ENCODE data around the gene CDK11A.
A peak's percentile ranks its signal among the peaks of the same experiment; 100 is the strongest.
"Not testable (repeated sequence)": the region's sequence is repeated elsewhere in the genome, so short reads cannot be mapped to it uniquely, and the experiment has no call there.

CDK11A gene

DNA sequence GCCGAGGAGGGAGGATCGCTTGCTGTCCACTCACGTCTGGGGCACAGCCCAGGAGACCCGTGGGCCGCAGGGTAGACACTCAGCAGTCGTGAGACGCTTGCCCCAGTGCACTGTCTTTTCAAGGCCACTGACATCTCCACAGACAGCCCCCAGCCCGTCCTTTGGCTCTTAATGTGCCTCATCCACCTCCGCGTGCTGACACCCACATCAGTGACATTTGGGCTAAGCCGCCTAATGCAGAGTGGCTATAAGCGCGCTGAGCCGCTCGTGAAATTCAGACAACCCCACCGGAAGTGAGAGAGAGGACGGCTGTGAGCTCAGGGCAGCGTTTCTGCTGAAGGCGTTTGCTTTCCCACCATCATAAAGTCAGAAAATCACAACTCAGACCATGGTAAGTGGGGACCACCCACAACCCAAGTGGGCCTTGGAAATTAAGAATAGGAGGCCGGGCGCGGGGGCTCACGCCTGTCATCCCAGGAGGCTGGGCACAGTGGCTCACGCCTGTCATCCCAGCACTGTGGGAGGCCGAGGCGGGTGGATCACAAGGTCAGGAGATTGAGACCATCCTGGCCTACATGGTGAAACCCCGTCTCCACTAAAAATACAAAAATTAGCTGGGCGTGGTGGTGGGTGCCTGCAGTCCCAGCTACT lies 40.0 kb downstream of the CDK11A start:
- DNase-seq (ENCODE audit: low read depth in 2 of 3, low spot score in 1 of 3): no peak

DNA sequence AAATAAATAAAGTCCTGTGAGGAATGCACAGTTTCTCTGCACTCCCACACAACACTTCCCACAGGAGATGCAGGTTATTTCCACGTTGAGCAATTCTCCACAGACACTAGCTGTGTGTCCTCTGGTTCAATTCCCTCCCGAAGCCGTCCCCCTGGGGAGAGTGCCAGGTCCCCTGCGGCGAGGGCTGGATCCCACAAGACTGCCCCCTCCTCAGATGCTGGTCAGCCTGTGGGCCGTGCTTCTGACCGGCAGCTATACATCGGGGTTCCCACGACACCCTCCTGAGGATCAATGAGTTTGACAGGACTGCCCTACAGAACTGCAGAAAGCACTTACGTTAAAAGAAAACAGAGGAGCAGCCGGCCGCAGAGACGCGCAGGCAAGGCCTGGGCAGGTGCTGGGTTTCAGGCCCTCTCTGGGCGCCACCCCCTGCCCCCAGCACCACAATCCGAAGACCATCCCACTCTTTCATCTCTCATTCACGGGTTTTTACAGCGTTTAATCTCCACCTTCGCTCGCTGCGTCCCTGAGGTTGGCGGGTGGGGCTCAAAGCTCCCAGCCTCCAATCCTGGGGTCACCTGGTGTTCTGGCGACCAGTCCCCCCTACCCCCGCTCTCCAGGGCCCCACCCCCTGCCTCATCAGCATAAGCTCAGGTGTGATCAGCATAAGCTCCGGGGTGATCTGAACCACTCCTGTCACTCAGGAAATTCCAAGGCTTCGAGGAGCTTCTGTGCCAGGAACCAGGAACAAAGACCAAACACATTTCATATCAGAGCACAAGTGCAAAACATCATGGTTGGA lies 40.9 kb downstream of the CDK11A start:
- no peak for DNase-seq (ENCODE audit: low read depth in 2 of 3, low spot score in 1 of 3)

DNA sequence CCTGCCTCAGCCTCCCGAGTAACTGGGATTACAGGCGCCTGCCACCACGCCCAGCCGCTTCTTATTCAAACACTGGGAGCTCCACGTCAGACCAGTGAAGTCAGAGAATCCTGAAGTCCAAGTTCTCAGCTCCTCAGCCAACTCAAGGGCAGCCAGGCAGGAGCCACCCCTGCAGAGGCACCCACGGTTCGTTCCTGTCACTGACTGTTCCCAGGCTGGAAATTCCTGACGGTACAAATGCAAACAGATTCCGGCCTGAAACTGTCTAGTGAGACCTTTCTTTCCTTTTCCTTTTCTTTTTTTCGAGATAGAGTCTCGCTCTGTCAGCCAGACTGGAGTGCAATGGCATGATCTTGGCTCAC lies 43.3 kb downstream of the CDK11A start:
- no peak for DNase-seq (ENCODE audit: low read depth in 2 of 3, low spot score in 1 of 3)

DNA sequence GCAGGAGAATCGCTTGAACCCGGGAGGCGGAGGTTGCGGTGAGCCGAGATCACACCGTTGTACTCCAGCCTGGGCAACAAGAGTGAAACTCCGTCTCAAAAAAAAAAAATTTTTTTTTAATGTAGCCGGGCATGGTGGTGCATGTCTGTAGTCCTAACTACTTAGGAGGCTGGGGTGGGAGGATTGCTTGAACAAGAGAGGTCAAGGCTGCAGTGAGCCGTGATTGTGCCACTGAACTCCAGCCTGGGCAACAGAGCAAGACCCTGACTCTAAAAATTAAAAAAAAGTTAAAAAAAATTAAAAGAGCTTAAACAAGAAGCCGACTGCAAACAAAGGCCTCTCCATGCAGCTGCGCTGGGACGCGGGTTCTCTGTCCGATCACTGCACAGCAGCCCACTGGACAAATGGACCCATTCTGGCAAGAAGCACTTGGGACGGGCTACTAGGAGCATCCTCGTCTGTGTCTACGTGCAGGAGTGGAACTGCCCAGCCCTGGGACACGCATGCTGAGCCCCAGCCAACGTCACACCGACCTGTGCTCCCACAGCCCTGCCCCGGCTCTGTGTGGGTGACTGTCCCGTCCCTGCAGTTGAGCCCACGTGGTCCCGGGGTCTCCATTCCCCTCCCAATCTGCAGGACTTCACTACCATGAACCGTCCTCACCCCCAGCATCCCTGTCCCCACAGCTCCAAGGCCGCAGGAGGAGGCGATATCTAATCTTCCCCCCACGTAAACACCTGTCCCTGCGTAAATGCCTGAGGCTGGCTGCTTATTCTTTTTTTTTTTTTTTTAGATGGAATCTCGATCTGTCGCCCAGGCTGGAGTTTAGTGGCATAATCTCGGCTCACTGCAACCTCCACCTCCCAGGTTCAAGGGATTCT lies 43.9 kb downstream of the CDK11A start:
- no peak for DNase-seq (ENCODE audit: low read depth in 2 of 3, low spot score in 1 of 3)

DNA sequence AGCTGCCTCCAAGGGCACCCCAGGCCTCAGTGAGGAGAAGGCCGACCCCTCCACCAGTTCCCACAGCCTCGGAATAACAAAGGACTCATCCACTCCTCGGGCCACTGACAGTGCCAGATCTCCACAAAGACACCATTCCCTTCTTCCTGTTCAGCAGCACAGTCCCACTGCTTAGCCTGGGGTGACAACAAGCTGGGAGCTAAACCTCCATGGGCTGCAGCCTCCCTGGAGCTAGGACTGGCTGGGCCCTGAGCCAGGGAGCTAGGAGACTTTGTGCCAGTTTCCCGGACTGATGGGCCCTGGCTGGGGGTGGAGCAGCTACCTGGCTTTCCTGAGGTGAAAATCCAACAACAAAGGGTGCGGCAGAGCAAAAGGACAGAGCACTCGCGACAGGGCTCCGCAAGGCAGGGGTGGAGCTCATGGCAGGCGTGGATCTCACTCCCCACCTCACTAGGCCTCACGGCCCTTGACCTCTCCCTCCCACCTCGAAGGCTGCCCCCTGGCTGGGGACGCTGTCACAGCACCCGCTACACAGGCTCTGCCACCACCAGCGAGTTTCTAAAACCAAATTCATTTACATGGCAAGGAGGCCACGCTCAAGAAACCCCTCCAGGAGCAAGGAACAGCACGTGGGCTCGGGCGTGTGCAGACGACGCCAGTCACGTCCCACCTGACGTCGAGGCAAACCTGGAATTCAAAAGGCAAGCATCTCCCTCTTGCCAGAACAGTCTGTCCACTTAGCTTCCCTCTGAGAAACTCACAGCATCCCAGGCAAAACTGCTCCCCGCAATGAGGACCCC lies 45.4 kb downstream of the CDK11A start:
- DNase-seq (ENCODE audit: low read depth in 2 of 3, low spot score in 1 of 3): peak in 1 of 3 donors; percentile 52

DNA sequence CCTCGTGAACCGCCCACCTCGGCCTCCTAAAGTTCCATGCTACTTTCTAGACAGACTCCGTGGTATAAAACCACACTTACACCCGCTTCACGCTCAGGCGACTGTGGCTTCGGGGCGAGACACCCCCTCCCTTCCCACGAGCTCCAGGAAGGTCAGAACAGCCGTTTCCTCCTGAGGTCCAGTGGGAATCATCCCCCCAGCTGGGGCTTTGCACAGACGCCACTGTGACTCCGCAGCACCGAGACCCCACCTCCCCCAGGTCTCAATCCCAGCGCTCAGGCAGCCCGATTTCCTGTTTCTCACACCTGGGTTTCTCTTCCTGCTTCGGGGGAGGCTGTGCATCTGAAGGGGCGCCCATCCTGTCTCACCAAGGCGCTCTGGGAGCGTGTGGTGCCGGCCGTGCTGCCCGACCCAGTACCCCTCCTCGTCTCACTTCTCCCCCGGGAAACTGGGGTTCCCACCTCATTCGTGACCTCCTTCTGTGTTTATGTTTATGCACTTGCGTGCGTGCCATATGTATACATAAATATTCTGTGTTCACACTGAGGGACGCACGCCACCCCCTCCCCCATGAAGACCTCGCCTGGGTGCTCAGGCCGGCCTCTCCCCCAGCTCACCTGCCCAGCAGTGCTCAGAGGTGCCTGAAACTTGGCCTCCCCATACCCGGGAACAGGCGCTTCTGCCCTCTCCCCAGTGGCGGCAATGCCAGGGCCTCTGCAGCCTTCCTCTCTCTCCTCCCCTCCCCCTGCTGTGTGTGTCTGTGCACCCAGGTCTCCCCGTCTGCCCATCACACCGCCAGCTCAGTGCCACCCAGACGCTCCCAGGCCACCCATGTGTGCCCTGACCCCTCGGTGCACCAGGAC lies 46.2 kb downstream of the CDK11A start:
- peak in 1 of 3 donors; percentile 18 for DNase-seq (ENCODE audit: low read depth in 2 of 3, low spot score in 1 of 3)

DNA sequence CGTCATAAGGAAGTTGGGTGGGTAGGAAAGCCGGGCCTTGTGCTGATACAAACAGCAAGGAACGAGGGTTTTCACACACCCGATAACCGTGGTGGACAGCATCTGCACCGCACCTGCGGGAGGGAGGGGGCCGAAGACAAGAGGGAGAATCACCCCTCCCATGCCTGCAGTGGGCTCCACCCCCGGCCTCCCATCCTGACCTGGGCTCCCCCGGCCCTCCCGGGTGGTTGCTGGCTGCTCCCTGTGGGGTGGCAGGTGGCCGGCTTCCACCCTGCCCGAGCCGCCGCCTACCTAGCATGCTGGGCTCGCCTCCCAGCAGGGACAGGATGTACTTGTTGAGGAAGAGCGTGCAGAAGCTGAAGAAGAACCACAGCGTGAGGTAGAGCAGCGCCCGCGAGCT lies 48.1 kb downstream of the CDK11A start:
- DNase-seq (ENCODE audit: low read depth in 2 of 3, low spot score in 1 of 3): not testable (repeated sequence)

DNA sequence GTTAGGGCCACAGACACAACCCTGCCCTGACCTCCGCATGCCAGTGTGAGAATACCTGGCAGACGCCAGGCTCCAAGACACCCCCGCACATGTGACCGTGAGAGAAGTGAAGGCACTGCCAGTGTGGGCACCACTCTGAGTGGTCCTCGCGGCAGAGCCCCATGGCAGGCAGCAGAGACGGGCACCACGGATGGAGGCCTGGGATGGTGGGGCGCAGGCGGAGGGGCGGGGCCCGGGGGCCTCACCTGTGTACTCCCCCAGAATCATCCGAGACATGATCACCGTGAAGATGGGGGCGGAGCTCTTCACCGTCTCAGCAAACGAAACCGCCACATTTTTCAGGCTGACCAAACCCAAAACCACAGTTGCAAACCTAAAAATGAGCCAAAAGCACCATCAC lies 48.9 kb downstream of the CDK11A start:
- not testable (repeated sequence) for DNase-seq (ENCODE audit: low read depth in 2 of 3, low spot score in 1 of 3)

DNA sequence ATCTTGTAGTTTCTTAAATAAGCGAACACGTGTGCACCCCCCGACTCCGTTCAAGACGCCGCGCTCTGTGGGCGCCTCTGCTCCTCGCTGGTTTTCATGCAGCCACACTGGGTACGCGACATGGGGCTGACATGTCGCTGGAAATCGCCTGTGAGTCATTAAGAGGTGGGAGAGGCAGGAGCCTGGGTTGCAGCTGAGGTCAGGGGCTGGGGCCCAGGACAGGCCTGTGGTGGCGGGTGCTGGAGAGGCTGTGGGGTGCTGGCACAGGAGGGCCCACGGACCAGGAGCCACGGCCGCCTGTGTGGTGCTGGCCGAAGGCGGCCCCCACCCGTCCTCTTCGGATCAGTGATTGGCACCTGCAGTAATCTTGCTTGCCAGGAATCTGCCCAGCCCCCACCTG lies 49.4 kb downstream of the CDK11A start:
- not testable (repeated sequence) for DNase-seq (ENCODE audit: low read depth in 2 of 3, low spot score in 1 of 3)

DNA sequence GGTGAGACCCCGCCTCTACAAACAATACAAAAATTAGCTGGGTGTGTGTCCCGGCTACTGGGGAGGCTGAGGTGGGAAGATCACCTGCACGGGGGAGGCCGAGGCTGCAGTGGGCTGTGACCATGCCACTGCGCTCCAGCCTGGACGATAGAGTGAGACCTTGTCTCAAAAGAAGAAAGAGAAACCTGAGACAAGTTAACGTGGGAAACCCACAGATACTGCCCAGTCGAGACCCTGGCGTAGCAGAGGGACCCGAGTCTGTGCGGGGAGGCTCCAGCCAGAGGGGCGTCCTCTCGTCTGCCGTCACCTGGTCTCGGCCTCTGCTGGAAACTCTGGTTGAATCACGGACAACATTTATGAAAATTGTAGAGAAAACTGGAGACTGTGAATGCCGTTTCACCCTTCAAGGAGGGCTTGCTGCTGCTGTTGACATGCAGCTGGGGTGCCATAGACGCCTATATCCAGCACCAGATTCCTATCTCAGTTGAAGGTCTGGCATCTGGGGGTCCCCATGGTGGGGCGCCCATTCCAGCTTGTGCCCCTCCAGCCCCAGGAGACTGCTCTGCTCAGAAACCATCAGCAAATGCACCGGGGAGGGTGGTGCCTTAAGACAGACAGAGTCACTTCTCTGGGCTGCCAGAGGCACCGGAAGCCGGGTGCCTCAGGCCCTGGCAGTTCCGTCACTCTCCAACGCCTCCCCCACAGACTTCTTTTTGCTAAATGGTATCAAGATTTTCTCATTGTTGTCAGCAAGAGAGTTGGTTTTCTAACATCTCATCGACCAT lies 51.8 kb downstream of the CDK11A start:
- no peak for DNase-seq (ENCODE audit: low read depth in 2 of 3, low spot score in 1 of 3)

DNA sequence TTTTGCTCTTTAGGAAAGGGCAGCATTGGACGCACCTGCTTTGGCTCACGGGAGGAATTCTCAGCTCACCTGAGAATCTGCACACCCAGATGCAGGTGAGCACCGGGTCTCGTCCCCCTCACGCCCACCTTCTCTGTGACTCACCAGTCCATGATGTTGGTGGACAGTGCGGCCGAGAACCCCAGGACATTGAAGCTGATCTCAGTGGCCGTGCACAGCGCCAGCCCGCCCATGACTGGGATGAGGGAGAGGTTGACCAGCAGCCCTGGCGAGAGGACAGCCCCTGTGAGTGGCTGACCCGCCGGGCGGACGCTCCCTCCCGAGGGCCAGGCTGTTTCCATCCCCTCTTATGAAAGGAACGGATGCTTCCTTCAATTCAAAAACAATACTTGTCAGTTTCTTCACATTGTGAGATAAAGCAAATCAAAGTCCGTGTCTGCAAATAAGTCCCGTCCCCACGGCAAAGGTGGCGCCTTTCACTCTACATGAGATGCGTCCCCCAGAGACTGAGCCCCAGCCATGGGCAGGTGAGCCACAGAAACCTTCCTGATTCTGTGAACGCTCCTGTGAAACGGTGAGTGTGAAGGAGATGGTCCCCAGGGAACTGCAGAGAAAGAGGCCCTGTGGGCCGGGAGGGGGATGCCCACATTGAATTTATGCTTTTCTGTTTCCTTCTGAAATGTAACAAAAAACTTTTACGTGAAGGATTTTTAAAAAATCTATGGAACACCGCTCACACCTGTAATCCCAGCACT lies 52.6 kb downstream of the CDK11A start:
- no peak for DNase-seq (ENCODE audit: low read depth in 2 of 3, low spot score in 1 of 3)

DNA sequence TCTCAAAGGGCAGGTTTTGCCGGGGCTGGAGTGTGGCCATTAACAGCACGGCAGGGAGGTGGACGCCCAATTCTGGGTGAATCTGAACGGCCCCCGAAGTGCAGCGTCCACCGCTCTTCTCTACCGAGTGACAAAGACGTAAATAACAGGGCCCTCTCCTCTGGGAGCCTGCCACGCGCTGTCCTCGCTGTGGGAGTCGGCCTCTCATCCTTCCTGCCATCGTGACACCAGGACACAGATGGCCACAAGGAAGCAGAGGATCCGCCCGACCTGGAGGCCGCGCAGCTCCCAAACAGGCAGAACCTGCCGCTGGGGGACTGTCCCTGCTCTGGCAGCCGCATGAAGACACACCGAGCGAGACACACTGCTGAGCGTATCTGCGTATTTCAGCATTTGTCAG lies 53.3 kb downstream of the CDK11A start:
- DNase-seq (ENCODE audit: low read depth in 2 of 3, low spot score in 1 of 3): no peak

DNA sequence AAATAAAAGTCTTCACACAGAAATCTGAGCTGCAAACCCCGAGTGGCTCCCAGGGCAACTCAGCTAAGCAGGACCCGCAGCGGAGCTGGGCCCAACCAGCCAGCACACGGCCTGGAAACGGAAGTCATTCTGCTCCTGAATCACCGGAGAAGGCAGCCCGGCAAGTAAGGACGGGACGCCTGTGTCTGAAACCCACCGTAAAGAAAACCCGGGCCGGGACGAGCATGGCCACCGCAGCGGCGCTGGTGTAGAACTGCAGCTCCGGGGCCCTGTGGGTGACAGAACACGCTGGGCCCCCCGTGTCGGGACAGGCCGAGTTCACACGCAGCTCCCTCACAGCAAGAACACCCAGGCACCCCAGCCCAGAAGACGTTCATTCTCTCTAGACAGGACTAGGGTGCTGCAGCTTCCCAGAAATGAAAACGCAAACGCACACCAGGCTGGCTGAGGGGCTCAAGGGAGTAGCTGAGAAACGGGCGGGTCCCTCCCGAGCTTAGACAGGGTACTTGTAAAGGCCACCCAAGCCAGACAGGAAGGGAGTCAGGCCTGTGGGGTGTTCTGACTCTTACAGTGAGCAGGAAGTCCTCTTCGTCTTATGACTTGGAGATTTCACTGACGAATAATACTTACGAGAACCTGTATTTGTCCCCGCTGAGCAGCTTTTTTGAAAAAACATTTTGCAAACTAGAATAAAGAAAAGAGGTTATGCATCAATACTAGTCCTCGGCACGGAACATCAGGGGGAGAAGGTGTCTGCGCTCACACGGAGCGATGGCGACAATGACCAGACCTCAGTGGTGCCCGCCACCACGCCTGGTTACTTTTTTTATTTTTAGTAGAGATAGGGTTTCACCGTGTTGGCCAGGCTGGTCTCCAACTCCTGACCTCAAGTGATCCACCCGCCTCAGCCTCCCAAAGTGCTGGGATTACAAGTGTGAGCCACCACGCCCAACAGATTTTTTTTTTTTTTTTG lies 54.4 kb downstream of the CDK11A start:
- no peak for DNase-seq (ENCODE audit: low read depth in 2 of 3, low spot score in 1 of 3)

DNA sequence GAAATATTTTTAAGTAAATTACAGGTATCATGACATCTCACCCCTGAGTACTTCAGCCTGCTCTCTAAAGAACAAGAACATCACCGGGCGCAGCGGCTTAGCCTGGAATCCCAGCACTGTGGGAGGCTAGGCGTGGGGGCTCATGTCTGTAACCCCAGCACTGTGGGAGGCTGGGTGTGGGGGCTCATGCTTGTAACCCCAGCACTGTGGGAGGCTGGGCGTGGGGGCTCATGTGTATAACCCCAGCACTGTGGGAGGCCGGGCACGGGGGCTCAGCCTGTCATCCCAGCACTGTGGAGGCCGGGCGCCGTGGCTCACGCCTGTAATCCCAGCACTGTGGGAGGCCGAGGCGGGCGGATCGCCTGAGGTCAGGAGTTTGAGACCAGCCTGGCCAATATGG lies 57.6 kb downstream of the CDK11A start:
- DNase-seq (ENCODE audit: low read depth in 2 of 3, low spot score in 1 of 3): no peak

DNA sequence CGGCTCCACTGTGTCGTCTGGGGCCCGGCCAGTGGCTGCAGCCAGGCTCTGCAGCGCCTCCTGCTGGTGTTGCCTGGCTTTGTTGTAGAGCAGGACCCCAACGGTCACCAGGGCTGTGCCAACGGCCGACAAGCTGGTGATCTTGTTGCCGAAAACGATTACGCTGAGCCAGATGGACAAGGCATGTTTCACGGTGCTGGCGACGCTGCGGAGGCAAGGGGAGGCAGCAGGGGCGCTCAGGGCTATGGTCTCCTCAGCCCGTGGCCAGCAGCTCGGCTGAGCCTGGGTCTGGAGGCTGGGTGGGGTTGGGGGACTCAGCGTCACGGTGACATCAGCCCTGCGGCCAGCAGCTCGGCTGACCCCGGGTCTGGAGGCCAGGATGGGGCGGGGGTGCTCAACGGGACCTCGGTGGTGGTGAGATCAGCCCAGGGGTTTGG lies 58.3 kb downstream of the CDK11A start:
- peak in 2 of 3 donors; percentile 22 to 43 for DNase-seq (ENCODE audit: low read depth in 2 of 3, low spot score in 1 of 3)

DNA sequence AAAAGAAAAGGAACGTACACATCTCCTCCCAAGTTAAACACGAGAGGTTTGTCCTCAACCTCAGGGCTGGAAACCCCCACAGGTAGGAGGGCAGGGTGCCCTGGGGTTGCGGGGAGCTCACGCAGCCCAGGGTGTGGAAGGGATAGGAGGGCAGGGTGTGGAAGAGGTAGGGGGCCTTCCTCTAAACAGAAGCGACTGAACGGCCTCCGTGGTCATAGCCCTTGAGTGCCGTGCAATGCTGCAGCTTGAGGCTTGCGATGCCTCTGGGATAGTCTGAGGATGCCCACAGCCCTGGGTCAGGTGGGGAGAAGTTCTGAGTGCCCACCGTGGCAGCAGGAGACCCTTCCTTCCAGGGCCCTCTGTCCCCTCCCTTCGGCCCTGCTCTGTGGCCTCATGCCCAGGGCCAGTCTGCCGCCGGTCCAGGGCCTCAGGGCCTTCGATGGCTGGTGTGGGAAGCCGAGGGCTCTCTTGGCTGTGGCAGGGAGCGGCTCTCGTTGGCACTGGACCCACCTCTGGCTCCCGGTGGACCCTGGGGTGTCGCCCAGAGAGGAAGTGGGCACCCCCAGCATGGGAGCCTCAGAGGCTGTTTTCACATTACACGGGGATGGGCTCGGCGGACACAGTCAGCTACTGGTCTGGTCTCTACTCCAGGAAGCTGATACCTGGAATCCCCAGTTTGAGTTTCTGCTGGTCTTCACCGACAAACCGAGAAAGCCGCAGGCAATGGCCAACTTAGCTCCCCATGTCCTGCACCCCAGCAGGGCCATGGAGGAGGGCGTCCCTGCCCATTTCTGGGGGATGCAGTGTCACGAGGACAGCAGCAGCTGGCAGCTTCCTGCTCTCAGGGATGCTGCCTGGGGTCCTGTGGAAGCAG lies 59.0 kb downstream of the CDK11A start:
- no peak for DNase-seq (ENCODE audit: low read depth in 2 of 3, low spot score in 1 of 3)
